K562 (cell line): ENCODE measurements around the gene CTIF. TPM values are rescaled to one million over a fixed set of nuclear protein-coding genes. Genes with fewer than 3 reads are reported as not detected.
A peak's percentile ranks its signal among the peaks of the same experiment; 100 is the strongest.

Experiments used
- ATAC-seq: fragments of 200-7000 bp; cut with Tn5 transposase; 3 replicates; pipeline ENCODE4 v1.9.1; 2020; ENCODE audit warnings: moderate library complexity
- BruUV-seq: library from RNA; stranded (reverse); fragments of 400-500 nt; replicated peaks from 2 replicates; lab custom pipeline; 2021; lab: Mats Ljungman, UMichigan
- CTCF ChIA-PET: fragments of 300-600 bp; formaldehyde crosslinking; extraction: SDS; loops from one replicate; lab custom pipeline; 2021; ENCODE audit warnings: low intra/inter-chr PET ratio; lab: Yijun Ruan, JAX
- POLR2A ChIA-PET: fragments of 300-600, 350-650 bp; sonication (Branson Sonifier 250); formaldehyde crosslinking; extraction: SDS; loops from one replicate; lab custom pipeline; 2021; ENCODE audit warnings: antibody characterized with exemption, inconsistent platforms; lab: Yijun Ruan, JAX
- DNase-seq, 4 experiments: peaks; one replicate each; pipeline versions ENCODE4 v3.0.0 to v3.0.0-alpha.2; 2011 to 2018; ENCODE audit warnings: low spot score in 3 of 4, mixed read lengths in 3 of 4; ENCODE audit errors: extremely low read depth in 1 of 4
- FAIRE-seq: peaks from 2 replicates; lab custom pipeline; 2011; peaks lifted over from hg19 to GRCh38; lab: Jason Lieb, UNC
- H2AFZ ChIP-seq: 2 replicates; pipeline ENCODE4 v1.6.0; 2011; ENCODE audit warnings: low read depth, low read length, control low read depth, inconsistent platforms
- H3K27ac ChIP-seq: fragments of 200-600 bp; 3 replicates; pipeline ENCODE4 v1.8.0; 2011; ENCODE audit warnings: low read depth, mild to moderate bottlenecking, control low read depth, inconsistent platforms, low read length, moderate library complexity, mixed read lengths; ENCODE audit errors: extremely low read depth
- H3K27me3 ChIP-seq, 2 experiments: fragments of 300-600 bp in 1 of 2; 2 replicates in 1 of 2; 3 replicates in 1 of 2; pipeline versions ENCODE4 v1.6.0 to v1.8.0; 2011; ENCODE audit warnings: inconsistent platforms in 2 of 2, low read length in 2 of 2, mild to moderate bottlenecking in 1 of 2, mixed read lengths in 1 of 2, moderate library complexity in 1 of 2; ENCODE audit not compliant: control insufficient read depth in 2 of 2, insufficient read depth in 2 of 2
- H3K36me3 ChIP-seq: fragments of 300-600 bp; 3 replicates; pipeline ENCODE4 v1.8.0; 2011; ENCODE audit warnings: mild to moderate bottlenecking, low read length, inconsistent platforms; ENCODE audit not compliant: control insufficient read depth, insufficient read depth
- H3K4me1 ChIP-seq, 2 experiments: fragments of 200-600 bp in 1 of 2; replicated peaks in 1 of 2; 2 replicates in 1 of 2; 3 replicates in 1 of 2; pipeline versions ENCODE4 v1.5.1 to v1.8.0; 2011; ENCODE audit warnings: inconsistent platforms in 2 of 2, low read length in 2 of 2, mild to moderate bottlenecking in 1 of 2, mixed read lengths in 1 of 2, moderate library complexity in 1 of 2; ENCODE audit not compliant: control insufficient read depth in 2 of 2, insufficient read depth in 2 of 2
- H3K4me2 ChIP-seq: 2 replicates; pipeline ENCODE4 v1.6.1; 2011; ENCODE audit warnings: low read length, control low read depth, inconsistent platforms, mixed read lengths; ENCODE audit not compliant: insufficient read depth
- H3K4me3 ChIP-seq: fragments of 200-600 bp; sonication (generic), shearing (Covaris generic); 2 replicates; pipeline ENCODE4 v1.5.1; 2016; ENCODE audit warnings: control low read depth, inconsistent platforms
- H3K79me2 ChIP-seq: fragments of 200-600 bp; 3 replicates; pipeline ENCODE4 v1.8.0; 2011; ENCODE audit warnings: low read length, inconsistent platforms; ENCODE audit not compliant: control insufficient read depth, insufficient read depth
- H3K9ac ChIP-seq, 2 experiments: 2 replicates each; pipeline versions ENCODE4 v1.6.0 to v1.6.1; 2011; ENCODE audit warnings: low read depth in 2 of 2, low read length in 2 of 2, control low read depth in 1 of 2, inconsistent platforms in 1 of 2, mild to moderate bottlenecking in 1 of 2, mixed read lengths in 1 of 2; ENCODE audit not compliant: insufficient read depth in 1 of 2
- H3K9me1 ChIP-seq: one replicate; pipeline ENCODE4 v1.6.0; 2011; ENCODE audit warnings: inconsistent platforms, mild to moderate bottlenecking, low read length, moderate library complexity; ENCODE audit not compliant: control insufficient read depth, insufficient read depth
- H3K9me3 ChIP-seq: replicated peaks from 2 replicates; pipeline ENCODE4 v1.5.1; 2011; ENCODE audit warnings: low read depth, low read length, inconsistent platforms; ENCODE audit not compliant: control insufficient read depth, insufficient read depth
- H4K20me1 ChIP-seq: replicated peaks from 2 replicates; pipeline ENCODE4 v1.6.1; 2011; ENCODE audit warnings: low read length, inconsistent platforms, mixed read lengths; ENCODE audit not compliant: control insufficient read depth, insufficient read depth
- ARNT ChIP-seq, 2 experiments: fragments of 450-650 bp; IDR thresholded peaks; 2 replicates each; pipeline ENCODE4 v1.6.1; 2016; ENCODE audit warnings: mild to moderate bottlenecking in 1 of 2
- CREBBP ChIP-seq: IDR thresholded peaks from one replicate; pipeline ENCODE4 v1.6.1; 2012; ENCODE audit warnings: low read depth, mild to moderate bottlenecking, control low read depth, inconsistent platforms, low read length
- EWSR1 ChIP-seq: fragments of 450-650 bp; IDR thresholded peaks from 2 replicates; pipeline ENCODE4 v1.6.1; 2018; ENCODE audit warnings: borderline replicate concordance, mild to moderate bottlenecking, low read depth, moderate library complexity; ENCODE audit not compliant: partially characterized antibody
- HOXB6 ChIP-seq: fragments of 250-450 bp; sonication (Bioruptor Pico); IDR thresholded peaks from 2 replicates; pipeline ENCODE4 v1.5.1; 2022; ENCODE audit warnings: mild to moderate bottlenecking, borderline replicate concordance
- KLF6 ChIP-seq: fragments of 250-450 bp; sonication (Bioruptor Pico); IDR thresholded peaks from 2 replicates; pipeline ENCODE4 v1.4.0; 2020; ENCODE audit warnings: mild to moderate bottlenecking, moderate library complexity, borderline replicate concordance
- MAX ChIP-seq: sonication (generic); formaldehyde crosslinking; IDR thresholded peaks from 2 replicates; pipeline ENCODE4 v1.9.0; 2022; ENCODE audit warnings: mild to moderate bottlenecking, missing genetic modification reagents
- MTA1 ChIP-seq: fragments of 450-650 bp; IDR thresholded peaks from 2 replicates; pipeline ENCODE4 v1.6.1; 2017; ENCODE audit warnings: borderline replicate concordance
- NR2F6 ChIP-seq: fragments of 450-650 bp; formaldehyde crosslinking; IDR thresholded peaks from 2 replicates; pipeline ENCODE4 v1.4.0; 2020; ENCODE audit warnings: mild to moderate bottlenecking
- SMAD3 ChIP-seq: fragments of 450-650 bp; formaldehyde crosslinking; conservative IDR thresholded peaks from 2 replicates; pipeline ENCODE4 v1.4.0; 2020; ENCODE audit warnings: mild to moderate bottlenecking
- SMC3 ChIP-seq: conservative IDR thresholded peaks from 2 replicates; pipeline ENCODE4 v1.6.1; 2011; ENCODE audit warnings: low read depth, low read length, improper control_type of control experiment; ENCODE audit not compliant: insufficient read depth
- TFAM ChIP-seq: fragments of 250-450 bp; sonication (Bioruptor Pico); conservative IDR thresholded peaks from 2 replicates; pipeline ENCODE4 v1.5.0; 2021; ENCODE audit warnings: mild to moderate bottlenecking, moderate library complexity
- ZC3H11A ChIP-seq: IDR thresholded peaks from 2 replicates; pipeline ENCODE4 v1.6.1; 2012; ENCODE audit warnings: low read depth, low read length, improper control_type of control experiment
- ZFP36 ChIP-seq: fragments of 150-350 bp; IDR thresholded peaks from 2 replicates; pipeline ENCODE4 v1.6.1; 2018; ENCODE audit warnings: low read length, low read depth; ENCODE audit not compliant: partially characterized antibody
- ZNF311 ChIP-seq: fragments of 250-450 bp; sonication (Bioruptor Pico); IDR thresholded peaks from 2 replicates; pipeline ENCODE4 v1.4.0; 2020; ENCODE audit warnings: mild to moderate bottlenecking, moderate library complexity
- ZNF583 ChIP-seq: fragments of 250-450 bp; sonication (Bioruptor Pico); IDR thresholded peaks from 2 replicates; pipeline ENCODE4 v1.4.0; 2020
- ZNF79 ChIP-seq: fragments of 250-450 bp; sonication (Bioruptor Pico); IDR thresholded peaks from 2 replicates; pipeline ENCODE4 v1.4.0; 2020; ENCODE audit warnings: low read depth, mild to moderate bottlenecking, moderate library complexity
- WGBS: fragments of 100-300 bp; shearing (Covaris generic); methylation state at CpG from one replicate; pipeline ENCODE4 v1.1.6; 2016; ENCODE audit warnings: low coverage, mixed read lengths; ENCODE audit not compliant: insufficient coverage; ENCODE audit errors: missing lambda C conversion rate; 5-methylcytosine and 5-hydroxymethylcytosine counted together
- in situ Hi-C: fragments of 300-500 bp; cut with MboI; formaldehyde crosslinking; loops from 4 replicates; pipeline ENCODE4 v1.15.0; 2018; ENCODE audit warnings: inconsistent platforms, mixed read lengths
- intact Hi-C: fragments of 100-400 bp; cut with micrococcal nuclease; formaldehyde crosslinking; loops from 2 replicates; pipeline ENCODE4 v1.14.2; 2022
- polyA plus RNA-seq, 8 experiments: library from polyadenylated mRNA; depleted of rRNA in 4 of 8; stranded (reverse) in 5 of 8; unstranded in 3 of 8; fragments of >200 nt; fragmentation: Nextera tagmentation in 2 of 8; fragmentation: Illumina TruSeq in 1 of 8; extraction: Ambion mirVana in 2 of 8; extraction: Trizol in 1 of 8; gene quantifications; 2 replicates each; pipeline versions ENCODE4 v1.2.1 to v1.2.3, GENCODE V29; 2011 to 2014; ENCODE audit warnings: inconsistent platforms in 1 of 8, missing spikeins in 1 of 8
- total RNA-seq, 7 experiments: library from RNA; depleted of rRNA in 6 of 7; stranded (reverse); fragments of >200 nt in 6 of 7; fragmentation: Illumina TruSeq in 2 of 7; extraction: Trizol in 2 of 7; gene quantifications; 2 replicates each; pipeline versions ENCODE4 v1.2.1 to v1.2.3, GENCODE V29; 2011 to 2021; ENCODE audit warnings: low replicate concordance in 1 of 7
- TF ChIP-seq, protein P1 (sequence below): fragments of 250-450 bp; sonication (Bioruptor Pico); IDR thresholded peaks from 2 replicates; pipeline ENCODE4 v1.4.0; 2020; ENCODE audit warnings: mild to moderate bottlenecking, moderate library complexity, borderline replicate concordance

CTIF gene
- total and polyA plus RNA-seq, 9 of the 15 experiments (the other 6 are each of a cell fraction or from before 2014, with no cell fraction given), result 0.17 to 11.5 (median 2.2) TPM

DNA sequence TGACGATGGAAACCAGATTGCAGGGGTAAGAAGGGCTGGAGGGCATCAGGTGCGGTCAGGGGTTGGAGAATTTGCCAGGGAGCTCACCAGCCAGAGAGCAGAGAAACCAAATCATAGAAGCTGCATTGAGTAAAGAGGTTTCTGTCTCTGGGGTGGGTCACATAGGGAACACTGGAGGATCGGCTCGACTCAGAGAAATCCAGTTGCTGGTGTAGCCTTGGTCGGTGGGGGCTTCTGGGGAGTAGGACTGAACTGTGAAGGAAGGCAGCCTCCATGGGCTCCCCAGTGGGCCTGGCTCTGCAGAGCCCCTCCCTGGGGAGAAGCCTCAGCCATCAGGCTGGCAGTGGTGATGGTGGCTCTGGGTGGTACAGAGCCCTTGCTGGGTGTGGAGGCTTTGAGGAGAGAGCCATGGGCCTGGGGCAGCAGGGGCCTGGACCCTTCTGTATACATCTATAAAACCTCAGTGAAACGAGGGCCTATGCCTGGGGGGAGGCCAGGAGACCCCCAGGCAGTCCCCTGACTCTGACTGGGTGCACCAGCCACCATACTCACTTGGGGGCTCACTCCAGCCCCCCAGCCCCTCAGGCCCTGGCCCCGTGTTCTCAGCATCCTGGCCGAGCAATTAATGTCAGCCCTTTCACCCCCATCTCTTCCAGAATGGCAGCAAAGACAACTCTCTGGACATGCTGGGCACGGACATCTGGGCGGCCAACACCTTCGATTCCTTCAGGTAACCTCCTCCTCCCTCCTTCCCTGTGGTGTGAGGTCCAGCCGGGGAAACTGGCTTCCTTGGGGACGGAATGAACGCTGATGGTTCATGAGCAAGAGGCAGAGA is 124.5 kb downstream of the CTIF start (continued):
- TF ChIP-seq ZC3H11A, result no peak
- TF ChIP-seq TFAM, result no peak
- no peak for TF ChIP-seq EWSR1
- TF ChIP-seq CREBBP, result no peak
- no peak for TF ChIP-seq ARNT (IDR thresholded peaks at IDR 0.05)
- TF ChIP-seq MAX (CRISPR knock-in tag), result no peak
- no peak for TF ChIP-seq HOXB6 (CRISPR knock-in tag)
- TF ChIP-seq NR2F6 (CRISPR knock-in tag), result no peak

DNA sequence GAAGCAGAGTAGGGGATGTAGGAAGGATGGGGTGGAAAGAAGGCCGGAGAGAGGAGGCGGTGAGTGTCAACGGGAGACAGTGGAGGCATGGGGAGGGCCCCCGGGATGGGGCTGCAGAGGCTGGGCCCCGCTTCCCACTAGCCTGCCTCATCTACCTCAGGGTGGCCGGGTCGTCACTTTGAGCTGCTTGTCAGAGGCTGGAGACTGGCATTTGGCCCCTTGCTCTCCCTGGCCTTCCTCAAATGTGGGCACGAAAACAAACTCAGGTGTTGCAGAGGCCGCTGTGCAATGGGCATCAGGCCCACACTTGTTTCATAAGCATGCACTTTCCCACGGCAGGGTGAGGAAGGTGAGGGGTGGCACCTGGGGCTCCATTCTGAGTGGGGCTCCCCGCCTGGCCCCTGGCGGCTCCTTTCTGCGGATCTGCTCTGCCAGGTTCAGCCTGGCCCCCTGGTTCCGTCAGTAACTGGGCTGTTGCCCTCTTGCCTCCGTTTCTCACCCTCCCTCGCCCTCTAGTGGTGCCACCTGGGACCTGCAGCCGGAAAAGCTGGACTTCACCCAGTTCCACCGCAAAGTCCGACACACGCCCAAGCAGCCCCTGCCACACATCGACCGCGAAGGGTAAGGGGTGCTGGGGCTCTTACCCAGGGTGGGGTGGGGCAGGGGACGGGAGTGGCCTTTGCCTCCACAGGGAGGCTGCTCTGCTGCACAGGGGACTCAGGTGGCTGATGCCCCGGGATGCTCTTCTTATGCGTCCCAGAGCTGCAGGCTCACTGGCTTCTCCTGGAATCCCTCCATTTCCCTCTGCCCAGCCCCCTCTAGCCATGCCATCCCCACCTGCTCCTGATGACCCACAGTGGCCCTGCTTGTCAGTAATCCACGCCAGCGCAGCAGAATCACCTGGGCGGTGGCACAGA is 125.4 kb downstream of the CTIF start:
- H3K4me1 ChIP-seq, result peaks cover 0 to 13% of the 10 kb centered on the region in 2 experiments; a peak in 3 of 5 replicates
- no peaks in the 10 kb centered on the region for H4K20me1 ChIP-seq
- in situ Hi-C loops (loop anchor here (5.0 kb wide), 1 partner anchor 187 kb away; no protein-coding TSS in a partner anchor), intact Hi-C loops (loop anchor here (1.0 to 5.0 kb wide), 2 partner anchors 57 to 188 kb away; no protein-coding TSS in a partner anchor)
- peak; percentile 51 to 72 (median 67) for DNase-seq
- H3K4me2 ChIP-seq, result no peak overlapping the region
- no peak overlapping the region for H3K27ac ChIP-seq
- H3K9ac ChIP-seq, result no peak overlapping the region
- no peaks in the 10 kb centered on the region for H3K79me2 ChIP-seq
- no peak overlapping the region for H2AFZ ChIP-seq
- BruUV-seq, result no TSS peak
- no peaks in the 10 kb centered on the region for H3K9me1 ChIP-seq
- no peaks in the 10 kb centered on the region for H3K36me3 ChIP-seq
- ChIA-PET POLR2A (no interaction called here), CTCF (interaction anchor here (2.3 kb wide), 1 partner anchor 188 kb away, joined by 13 read pairs; no protein-coding TSS in a partner anchor)
- WGBS, result 21% methylated on average over 13 of the region's 29 CpGs
- H3K9me3 ChIP-seq, result no peaks in the 10 kb centered on the region
- peak; percentile 72 for ATAC-seq
- H3K4me3 ChIP-seq, result no peak overlapping the region
- no peaks in the 10 kb centered on the region for H3K27me3 ChIP-seq
- peak; percentile 51 for FAIRE-seq
- TF ChIP-seq ZNF79, result no peak
- peak; percentile 64; the same call in 1 of the 2 replicates for TF ChIP-seq SMC3
- no peak for TF ChIP-seq KLF6 (CRISPR knock-in tag)
- no peak for TF ChIP-seq MTA1
- TF ChIP-seq, protein P1, sequence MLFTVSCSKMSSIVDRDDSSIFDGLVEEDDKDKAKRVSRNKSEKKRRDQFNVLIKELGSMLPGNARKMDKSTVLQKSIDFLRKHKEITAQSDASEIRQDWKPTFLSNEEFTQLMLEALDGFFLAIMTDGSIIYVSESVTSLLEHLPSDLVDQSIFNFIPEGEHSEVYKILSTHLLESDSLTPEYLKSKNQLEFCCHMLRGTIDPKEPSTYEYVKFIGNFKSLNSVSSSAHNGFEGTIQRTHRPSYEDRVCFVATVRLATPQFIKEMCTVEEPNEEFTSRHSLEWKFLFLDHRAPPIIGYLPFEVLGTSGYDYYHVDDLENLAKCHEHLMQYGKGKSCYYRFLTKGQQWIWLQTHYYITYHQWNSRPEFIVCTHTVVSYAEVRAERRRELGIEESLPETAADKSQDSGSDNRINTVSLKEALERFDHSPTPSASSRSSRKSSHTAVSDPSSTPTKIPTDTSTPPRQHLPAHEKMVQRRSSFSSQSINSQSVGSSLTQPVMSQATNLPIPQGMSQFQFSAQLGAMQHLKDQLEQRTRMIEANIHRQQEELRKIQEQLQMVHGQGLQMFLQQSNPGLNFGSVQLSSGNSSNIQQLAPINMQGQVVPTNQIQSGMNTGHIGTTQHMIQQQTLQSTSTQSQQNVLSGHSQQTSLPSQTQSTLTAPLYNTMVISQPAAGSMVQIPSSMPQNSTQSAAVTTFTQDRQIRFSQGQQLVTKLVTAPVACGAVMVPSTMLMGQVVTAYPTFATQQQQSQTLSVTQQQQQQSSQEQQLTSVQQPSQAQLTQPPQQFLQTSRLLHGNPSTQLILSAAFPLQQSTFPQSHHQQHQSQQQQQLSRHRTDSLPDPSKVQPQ (CRISPR knock-in tag), result no peak
- no peak for TF ChIP-seq ZNF311 (CRISPR knock-in tag)
- TF ChIP-seq ZFP36, result no peak
- no peak for TF ChIP-seq SMAD3
- TF ChIP-seq ZNF583 (CRISPR knock-in tag), result no peak
